Right ventricle myocardium inferior (tissue), 1 donor: ENCODE data around the gene POTEH. TPM values are rescaled to one million over a fixed set of nuclear protein-coding genes. Genes with fewer than 3 reads are reported as not detected.
"Not testable (repeated sequence)": the region's sequence is repeated elsewhere in the genome, so short reads cannot be mapped to it uniquely, and the experiment has no call there.

Experiments used
- ATAC-seq: fragments of 200-7000 bp; cut with Tn5 transposase; one replicate; pipeline ENCODE4 v1.9.1; 2020; ENCODE audit warnings: mild to moderate bottlenecking, moderate library complexity
- DNase-seq: peaks from one replicate; pipeline ENCODE4 v3.0.0; 2021; ENCODE audit errors: missing footprints
- intact Hi-C: fragments of 100-400 bp; cut with DNase I; formaldehyde crosslinking; loops from one replicate; pipeline ENCODE4 v1.11.0; 2022
- total RNA-seq: library from RNA; stranded (reverse); fragmentation: NEBNext Ultra II Directional; extraction: Animal tissue kit (Norgen Biotek cat#: 25700); gene quantifications from one replicate; pipeline ENCODE4 v1.2.1, GENCODE V29; 2021
- donor health status: DM: no; HTN: yes; CAD: no; lungs with severe emphysema.

POTEH gene
- total RNA-seq, 1 donor from 2014 or later = not detected

GRCh38 chr22:15729209-15729917, 39.5 kb downstream of the POTEH start:
- intact Hi-C loops, DNase-seq, ATAC-seq: not testable (repeated sequence)

GRCh38 chr22:15731023-15731422, 41.2 kb downstream of the POTEH start:
- intact Hi-C loops, ATAC-seq, DNase-seq: not testable (repeated sequence)

GRCh38 chr22:15734411-15734810, 44.6 kb downstream of the POTEH start:
- ATAC-seq, intact Hi-C loops, DNase-seq: not testable (repeated sequence)

DNA sequence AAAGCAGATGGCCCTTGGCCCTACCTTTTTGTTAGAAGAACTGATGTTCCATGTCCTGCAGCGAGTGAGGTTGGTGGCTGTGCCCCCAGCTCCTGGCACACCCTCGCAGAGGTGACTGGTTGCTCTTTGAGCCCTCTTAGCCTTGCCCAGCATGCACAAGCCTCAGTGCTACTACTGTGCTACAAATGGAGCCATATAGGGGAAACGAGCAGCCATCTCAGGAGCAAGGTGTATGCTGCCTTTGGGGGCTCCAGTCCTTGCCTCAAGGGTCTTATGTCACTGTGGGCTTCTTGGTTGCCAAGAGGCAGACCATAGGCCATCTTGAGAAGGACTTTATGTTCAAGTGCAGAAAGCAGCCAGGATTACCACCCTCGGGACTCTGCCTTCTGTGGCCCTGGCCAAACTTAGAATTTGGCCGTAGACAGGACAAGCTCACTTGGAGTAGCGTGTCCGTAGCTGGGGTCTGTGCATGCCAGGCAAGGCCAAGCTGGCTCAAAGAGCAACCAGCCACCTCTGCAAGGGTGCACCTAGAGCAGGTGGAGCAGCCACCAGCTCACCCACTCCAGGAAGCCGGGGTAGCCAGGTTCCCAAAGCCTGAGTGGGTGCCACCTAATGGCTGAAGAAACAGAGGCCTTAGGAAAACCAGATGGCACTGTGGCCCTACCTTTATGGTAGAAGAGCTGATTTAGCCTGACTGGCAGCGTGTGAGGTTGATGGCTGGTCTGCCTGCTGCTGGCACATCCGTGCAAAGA, 48.5 kb downstream of the POTEH start:
- intact Hi-C loops, DNase-seq, ATAC-seq: not testable (repeated sequence)

DNA sequence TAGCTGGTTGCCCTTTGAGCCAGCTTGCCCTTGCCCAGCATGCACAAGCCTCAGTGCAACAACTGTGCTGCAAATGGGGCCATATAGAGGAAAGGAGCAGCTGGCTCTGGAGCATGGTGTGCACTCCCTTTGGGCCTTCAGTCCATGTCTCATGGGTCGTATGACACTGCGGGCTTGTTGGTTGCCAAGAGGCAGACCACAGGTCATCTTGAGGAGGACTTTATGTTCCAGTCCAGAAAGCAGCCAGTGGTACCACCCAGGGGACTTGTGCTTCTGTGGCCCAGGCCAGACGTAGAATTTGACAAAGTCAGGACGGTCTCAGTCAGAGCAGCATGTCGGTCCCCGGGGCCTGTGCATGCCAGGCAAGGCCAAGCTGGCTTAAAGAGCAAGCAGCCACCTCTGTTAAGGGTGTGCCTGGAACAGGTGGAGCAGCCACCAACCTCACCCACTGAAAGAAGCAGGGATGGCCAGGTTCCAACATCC, 49.1 kb downstream of the POTEH start:
- intact Hi-C loops, ATAC-seq, DNase-seq: not testable (repeated sequence)

GRCh38 chr22:15747636-15748323, 58.0 kb downstream of the POTEH start:
- intact Hi-C loops, DNase-seq, ATAC-seq: not testable (repeated sequence)

DNA sequence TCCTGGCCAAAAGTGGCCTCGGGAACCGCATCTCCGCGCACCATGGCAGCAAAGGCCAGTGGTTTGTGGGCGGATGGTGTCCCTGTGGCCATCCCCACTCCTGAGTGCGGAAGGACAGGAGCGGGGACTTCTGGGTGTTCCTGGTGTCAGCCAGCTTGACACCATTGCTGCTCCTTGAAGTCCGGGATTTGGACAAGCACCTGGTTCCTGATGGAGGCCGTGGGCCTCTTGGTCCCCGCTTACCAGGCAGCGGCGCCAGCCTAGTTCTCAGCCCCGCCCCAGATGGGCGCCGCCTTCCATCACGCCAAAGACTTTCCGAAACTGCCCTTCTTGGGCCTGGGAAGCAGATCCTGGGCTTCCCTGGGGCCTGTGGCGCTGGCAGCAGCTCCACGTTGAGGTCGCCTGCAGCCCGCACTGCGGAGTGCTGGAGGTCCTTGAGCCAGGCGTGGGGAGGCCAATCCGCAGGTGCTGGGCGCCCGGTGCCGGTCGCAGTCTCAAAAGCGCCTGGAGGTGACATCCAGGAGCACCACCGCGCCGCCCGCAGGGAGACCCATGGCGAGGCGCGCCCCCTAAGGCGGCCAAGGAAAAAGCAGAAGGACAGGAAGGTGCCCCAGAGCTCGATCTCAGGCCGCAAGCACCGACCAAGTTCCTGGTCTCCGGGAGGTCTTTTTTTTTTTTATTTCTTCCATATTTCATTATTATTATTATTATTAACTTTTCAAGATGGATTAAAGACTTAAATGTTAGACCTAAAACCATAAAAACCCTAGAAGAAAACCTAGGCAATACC, 59.5 kb downstream of the POTEH start:
- not testable (repeated sequence) for DNase-seq, ATAC-seq

DNA sequence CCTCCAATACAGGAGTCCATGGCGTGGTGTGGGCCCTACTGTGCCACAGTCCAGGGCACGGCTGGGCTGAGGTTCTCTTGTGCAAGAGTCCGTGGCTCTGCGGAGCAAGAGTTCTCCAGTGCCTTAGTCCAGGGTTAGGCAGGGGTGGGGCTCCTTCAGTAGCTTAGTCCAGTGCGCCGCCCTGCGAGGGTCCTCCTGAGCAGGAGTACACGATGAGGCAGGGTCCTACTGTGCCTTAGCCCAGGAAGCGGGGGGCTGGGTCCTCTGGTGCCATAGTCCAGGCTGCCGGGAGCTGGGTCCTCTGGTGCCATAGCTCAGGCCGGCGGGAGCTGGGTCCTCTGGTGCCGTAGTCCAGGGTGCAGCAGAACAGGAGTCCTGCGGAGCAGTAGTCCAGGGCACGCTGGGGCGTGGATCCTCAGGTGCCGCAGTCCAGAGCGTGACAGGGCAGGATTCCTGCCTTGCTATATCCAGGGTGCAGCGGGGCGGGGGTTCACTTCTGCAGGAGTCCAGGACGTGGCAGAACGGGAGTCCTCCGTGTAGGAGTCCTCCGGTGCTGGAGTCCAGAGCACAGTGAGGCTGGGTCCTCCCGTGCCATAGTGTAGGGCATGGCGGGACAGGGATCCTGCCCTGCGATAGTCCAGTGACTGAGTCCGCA, 69.7 kb downstream of the POTEH start:
- DNase-seq, ATAC-seq, intact Hi-C loops: not testable (repeated sequence)

More for the DNA sequence above, 59.5 kb downstream of the POTEH start:
- intact Hi-C loops = not testable (repeated sequence)

GRCh38 chr22:15760388-15761150, 70.7 kb downstream of the POTEH start:
- DNase-seq, ATAC-seq: not testable (repeated sequence)

GRCh38 chr22:15761151-15761777, 71.4 kb downstream of the POTEH start:
- ATAC-seq, intact Hi-C loops, DNase-seq: not testable (repeated sequence)

More at GRCh38 chr22:15760388-15761150, 70.7 kb downstream of the POTEH start:
- intact Hi-C loops = not testable (repeated sequence)

DNA sequence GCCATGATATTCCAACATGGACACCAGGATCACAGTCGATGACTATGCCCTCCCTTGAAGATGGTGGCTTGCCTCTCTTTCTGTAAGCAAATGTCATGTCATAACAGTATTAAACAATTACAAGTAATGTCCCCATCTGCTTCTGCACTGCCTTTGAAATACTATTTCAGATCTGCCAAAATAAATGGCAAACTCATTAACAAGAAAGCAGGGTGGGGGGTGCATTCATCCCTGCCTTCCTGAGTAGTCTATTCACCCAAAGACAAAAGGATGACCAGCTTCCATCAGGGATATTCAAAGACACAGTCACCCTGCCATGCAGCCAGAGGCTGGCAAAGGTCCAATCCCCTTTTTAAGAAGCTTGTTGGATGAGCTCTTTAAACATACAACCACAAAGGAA, 73.7 kb downstream of the POTEH start:
- intact Hi-C loops = not testable (repeated sequence)

More for the DNA sequence above, 73.7 kb downstream of the POTEH start:
- ATAC-seq = not testable (repeated sequence)
- DNase-seq = peak; percentile 11

Other genes starting within 250 kb of the POTEH start
- not detected for gene OR11H1, start 161.8 kb upstream of the POTEH start, total RNA-seq